ENCODE data around the gene GPR137B.

GRCh38 chr1:236168716-236169429 is 26.5 kb downstream of the GPR137B start:
- TF ChIP-seq CTCF (IDR thresholded peaks at IDR 0.05) (no peak), POLR2A (IDR thresholded peaks at IDR 0.05) (no peak)

All from adrenal gland (tissue), 5 donors.